Fibroblast of lung (primary cell): ENCODE measurements around the gene UNC119B.

ENCODE experiments used
- CTCF ChIP-seq, 2 donors: IDR thresholded peaks in 1 of 2; conservative IDR thresholded peaks in 1 of 2; 1 replicate in 1 of 2; 2 replicates in 1 of 2; pipeline ENCODE4 v1.5.1; 2011 to 2012; ENCODE audit warnings: low read length in 2 of 2, control low read depth in 1 of 2, inconsistent platforms in 1 of 2, low read depth in 1 of 2, mild to moderate bottlenecking in 1 of 2
- EZH2 ChIP-seq: IDR thresholded peaks from 2 replicates; pipeline ENCODE4 v1.5.1; 2012; ENCODE audit warnings: low read length, control low read depth, mild to moderate bottlenecking; ENCODE audit errors: missing control alignments

- no peak for TF ChIP-seq CTCF (conservative IDR thresholded peaks at IDR 0.05 in 1 of 2, IDR thresholded peaks at IDR 0.05 in 1 of 2; ENCODE audit: low read depth in 1 of 2, low read length in 2 of 2)
- TF ChIP-seq EZH2: no peak
Measured at GRCh38 chr12:120740871-120741270, 30.6 kb downstream of the UNC119B start.
